Hematopoietic multipotent progenitor cell treated with erythropoietin and hydrocortisone succinate and interleukin-3 and kit ligand, for 17 days (in vitro differentiated cells): ENCODE results near the gene SPNS1.

ENCODE experiments used
- DNase-seq: peaks from one replicate; pipeline ENCODE4 v3.0.0-alpha.2; 2015; ENCODE audit warnings: low spot score

SPNS1 gene

GRCh38 chr16:29029168-29029994 is 54.8 kb downstream of the SPNS1 start:
- peak; percentile 2 for DNase-seq

DNA sequence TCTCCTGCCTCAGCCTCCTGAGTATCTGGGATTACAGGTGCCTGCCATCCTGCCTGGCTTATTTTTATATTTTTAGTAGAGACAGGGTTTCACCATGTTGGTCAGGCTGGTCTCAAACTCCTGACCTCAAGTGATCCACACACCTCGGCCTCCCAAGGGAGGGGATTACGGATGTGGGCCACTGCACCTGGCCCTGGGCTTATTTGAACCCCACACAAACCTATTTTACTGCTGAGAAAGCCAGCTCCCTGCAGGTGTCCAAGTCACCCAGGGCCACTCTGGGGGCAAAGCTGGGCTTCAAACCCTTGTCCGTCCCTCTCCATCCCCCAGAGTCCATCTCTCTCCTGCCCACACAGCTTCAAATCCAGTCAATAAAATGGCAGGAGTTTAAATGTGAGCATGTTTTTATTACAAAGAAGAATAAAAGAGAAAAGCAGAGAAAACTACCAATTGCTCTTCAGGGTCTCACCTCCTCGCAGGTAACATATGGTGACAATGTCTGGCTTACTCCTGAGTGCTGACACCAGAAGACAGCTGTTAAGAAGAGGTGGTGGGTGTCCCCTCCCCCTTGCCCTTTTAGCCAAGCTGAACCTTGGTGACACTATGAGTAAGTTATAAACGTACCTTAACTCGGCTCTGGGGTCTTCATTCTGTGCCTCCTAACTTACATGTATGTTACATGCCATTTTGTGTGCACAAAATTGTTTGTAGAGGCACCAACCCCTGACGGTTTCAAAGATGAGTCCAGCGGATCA is 55.7 kb downstream of the SPNS1 start:
- DNase-seq, result peak; percentile 3
